IMR-90 (cell line): ENCODE results near the gene NANS. TPM values are rescaled to one million over a fixed set of nuclear protein-coding genes. Genes with fewer than 3 reads are reported as not detected.

ENCODE experiments used
- ATAC-seq: fragments of 200-7000 bp; cut with Tn5 transposase; 2 replicates; pipeline ENCODE4 v1.9.1; 2020; ENCODE audit warnings: low read depth, mild to moderate bottlenecking, moderate library complexity
- BruUV-seq: library from RNA; stranded (reverse); fragments of 400-500 nt; replicated peaks from 2 replicates; lab custom pipeline; 2021; lab: Mats Ljungman, UMichigan
- CTCF ChIA-PET: fragments of 300-600 bp; formaldehyde crosslinking; extraction: SDS; loops from one replicate; lab custom pipeline; 2021; ENCODE audit warnings: antibody characterized with exemption; lab: Yijun Ruan, JAX
- POLR2A ChIA-PET: fragments of 300-600 bp; sonication (Branson Sonifier 250); formaldehyde crosslinking; loops from one replicate; lab custom pipeline; 2022; ENCODE audit warnings: antibody characterized with exemption; ENCODE audit not compliant: unreplicated experiment; lab: Charles Lee
- DNase-seq: peaks from one replicate; pipeline ENCODE4 v3.0.0; 2013
- H2AFZ ChIP-seq: replicated peaks from 2 replicates; pipeline ENCODE3; 2013; ENCODE audit warnings: low read length, mild to moderate bottlenecking; ENCODE audit not compliant: poor library complexity
- H2AK5ac ChIP-seq: 2 replicates; pipeline ENCODE4 v1.6.1; 2013; ENCODE audit warnings: low read depth, low read length, inconsistent platforms
- H2AK9ac ChIP-seq: replicated peaks from 2 replicates; pipeline ENCODE3; 2013; ENCODE audit warnings: mild to moderate bottlenecking, low read depth, low read length, moderate library complexity; ENCODE audit not compliant: poor library complexity
- H2BK120ac ChIP-seq: 2 replicates; pipeline ENCODE4 v1.6.1; 2013; ENCODE audit warnings: low read depth, low read length, inconsistent platforms
- H2BK15ac ChIP-seq: 3 replicates; pipeline ENCODE4 v1.6.1; 2013; ENCODE audit warnings: low read depth, low read length, inconsistent platforms
- H2BK20ac ChIP-seq: 2 replicates; pipeline ENCODE4 v1.6.1; 2013; ENCODE audit warnings: low read depth, mild to moderate bottlenecking, inconsistent platforms, low read length, moderate library complexity
- H2BK5ac ChIP-seq: 2 replicates; pipeline ENCODE4 v1.6.1; 2013; ENCODE audit warnings: mild to moderate bottlenecking, low read depth, low read length, inconsistent platforms; ENCODE audit not compliant: poor library complexity, severe bottlenecking
- H3K14ac ChIP-seq: replicated peaks from 2 replicates; pipeline ENCODE4 v1.6.1; 2013; ENCODE audit warnings: low read depth, low read length, inconsistent platforms
- H3K18ac ChIP-seq: 2 replicates; pipeline ENCODE4 v1.6.1; 2013; ENCODE audit warnings: low read depth, low read length, control low read depth
- H3K23ac ChIP-seq: 2 replicates; pipeline ENCODE4 v1.6.1; 2013; ENCODE audit warnings: low read depth, low read length, inconsistent platforms
- H3K27ac ChIP-seq: 2 replicates; pipeline ENCODE4 v1.5.1; 2013; ENCODE audit warnings: mild to moderate bottlenecking, control low read depth, low read length; ENCODE audit not compliant: insufficient read depth
- H3K27me3 ChIP-seq: 2 replicates; pipeline ENCODE4 v1.6.1; 2013; ENCODE audit warnings: low read length; ENCODE audit not compliant: control insufficient read depth, insufficient read depth
- H3K36me3 ChIP-seq: 2 replicates; pipeline ENCODE4 v1.6.1; 2013; ENCODE audit warnings: low read length, mixed read lengths; ENCODE audit not compliant: control insufficient read depth, insufficient read depth
- H3K4ac ChIP-seq: 2 replicates; pipeline ENCODE4 v1.6.1; 2013; ENCODE audit warnings: low read depth, low read length, inconsistent platforms
- H3K4me1 ChIP-seq: 2 replicates; pipeline ENCODE4 v1.6.1; 2013; ENCODE audit warnings: low read length, mixed read lengths; ENCODE audit not compliant: control insufficient read depth, insufficient read depth
- H3K4me2 ChIP-seq: 2 replicates; pipeline ENCODE4 v1.6.1; 2013; ENCODE audit warnings: low read depth, mild to moderate bottlenecking, control low read depth, low read length, moderate library complexity
- H3K4me3 ChIP-seq: 2 replicates; pipeline ENCODE4 v1.5.1; 2013; ENCODE audit warnings: low read depth, mild to moderate bottlenecking, control low read depth, low read length, moderate library complexity; ENCODE audit not compliant: insufficient read depth
- H3K56ac ChIP-seq: 2 replicates; pipeline ENCODE4 v1.6.1; 2013; ENCODE audit warnings: low read length, inconsistent platforms; ENCODE audit not compliant: insufficient read depth; ENCODE audit errors: extremely low read depth
- H3K79me1 ChIP-seq, 2 experiments: 2 replicates each; pipeline ENCODE4 v1.6.1; 2013; ENCODE audit warnings: low read length in 2 of 2, inconsistent platforms in 1 of 2, low read depth in 1 of 2
- H3K9ac ChIP-seq: 2 replicates; pipeline ENCODE4 v1.6.1; 2013; ENCODE audit warnings: low read depth, low read length, control low read depth
- H3K9me1 ChIP-seq: 2 replicates; pipeline ENCODE4 v1.6.1; 2013; ENCODE audit warnings: low read length, inconsistent platforms; ENCODE audit not compliant: insufficient read depth
- H3K9me3 ChIP-seq: 2 replicates; pipeline ENCODE4 v1.6.1; 2013; ENCODE audit warnings: low read length; ENCODE audit not compliant: control insufficient read depth, insufficient read depth
- H4K20me1 ChIP-seq: 2 replicates; pipeline ENCODE4 v1.6.1; 2013; ENCODE audit warnings: low read length, inconsistent platforms; ENCODE audit not compliant: insufficient read depth
- H4K5ac ChIP-seq: 2 replicates; pipeline ENCODE4 v1.6.1; 2013; ENCODE audit warnings: mild to moderate bottlenecking, low read depth, low read length, control low read depth
- H4K8ac ChIP-seq, 2 experiments: 2 replicates each; pipeline ENCODE4 v1.6.1; 2013; ENCODE audit warnings: low read depth in 2 of 2, low read length in 2 of 2, control low read depth in 1 of 2, inconsistent platforms in 1 of 2
- H4K91ac ChIP-seq: 2 replicates; pipeline ENCODE4 v1.6.1; 2013; ENCODE audit warnings: low read depth, low read length, inconsistent platforms; ENCODE audit not compliant: insufficient read depth
- BHLHE40 ChIP-seq: fragments of 150-350 bp; IDR thresholded peaks from 2 replicates; pipeline ENCODE4 v1.6.1; 2016; ENCODE audit warnings: mild to moderate bottlenecking, low read depth, low read length
- CEBPB ChIP-seq: IDR thresholded peaks from 2 replicates; pipeline ENCODE4 v1.6.1; 2012; ENCODE audit warnings: low read depth, low read length, improper control_type of control experiment
- CHD1 ChIP-seq: IDR thresholded peaks from 2 replicates; pipeline ENCODE4 v1.6.1; 2012; ENCODE audit warnings: low read depth, low read length, improper control_type of control experiment
- ELK1 ChIP-seq: fragments of 150-350 bp; IDR thresholded peaks from 2 replicates; pipeline ENCODE4 v1.6.1; 2016; ENCODE audit warnings: low read depth, mild to moderate bottlenecking, low read length, moderate library complexity, borderline replicate concordance
- FOS ChIP-seq: fragments of 150-350 bp; IDR thresholded peaks from 2 replicates; pipeline ENCODE4 v1.6.1; 2016; ENCODE audit warnings: low read depth, low read length
- MAFK ChIP-seq: IDR thresholded peaks from 2 replicates; pipeline ENCODE4 v1.6.1; 2012; ENCODE audit warnings: low read depth, low read length, improper control_type of control experiment
- MAZ ChIP-seq: IDR thresholded peaks from 2 replicates; pipeline ENCODE4 v1.6.1; 2012; ENCODE audit warnings: low read depth, mild to moderate bottlenecking, low read length, improper control_type of control experiment, moderate library complexity, borderline replicate concordance
- NFE2L2 ChIP-seq: fragments of 150-350 bp; IDR thresholded peaks from 2 replicates; pipeline ENCODE4 v1.6.1; 2016; ENCODE audit warnings: low read depth, mild to moderate bottlenecking, low read length
- POLR2A ChIP-seq: IDR thresholded peaks from 2 replicates; pipeline ENCODE4 v1.6.1; 2012; ENCODE audit warnings: mild to moderate bottlenecking, low read depth, low read length
- RAD21 ChIP-seq: IDR thresholded peaks from 2 replicates; pipeline ENCODE4 v1.6.1; 2012; ENCODE audit warnings: low read length, improper control_type of control experiment
- RCOR1 ChIP-seq: IDR thresholded peaks from 2 replicates; pipeline ENCODE4 v1.6.1; 2012; ENCODE audit warnings: mild to moderate bottlenecking, low read length, improper control_type of control experiment; ENCODE audit not compliant: insufficient replicate concordance
- RFX5 ChIP-seq: IDR thresholded peaks from 2 replicates; pipeline ENCODE4 v1.8.0; 2012; ENCODE audit warnings: low read depth, mild to moderate bottlenecking, low read length, moderate library complexity
- WGBS, 2 experiments: methylation state at CpG; one replicate each; pipeline versions ENCODE4 v1.1.5 to v1.1.7; 2013; ENCODE audit warnings: missing lambda C conversion rate in 2 of 2; ENCODE audit not compliant: insufficient read length in 1 of 2; ENCODE audit errors: extremely low coverage in 2 of 2; 5-methylcytosine and 5-hydroxymethylcytosine counted together
- dilution Hi-C: fragments of 300-500 bp; cut with HindIII; formaldehyde crosslinking; loops from one replicate; pipeline ENCODE4 v1.14.3; 2018; ENCODE audit warnings: low sequenced_read_pairs; ENCODE audit not compliant: unreplicated experiment
- in situ Hi-C: fragments of 300-500 bp; cut with MboI; formaldehyde crosslinking; loops from 3 replicates; pipeline ENCODE4 v1.14.3; 2019; ENCODE audit warnings: low sequenced_read_pairs, inconsistent platforms, mixed read lengths
- intact Hi-C: fragments of 100-400 bp; cut with micrococcal nuclease; formaldehyde crosslinking; loops from 2 replicates; pipeline ENCODE4 v1.10.0; 2022
- polyA plus RNA-seq, 3 experiments: library from polyadenylated mRNA; depleted of rRNA; stranded (reverse); fragments of >200 nt; gene quantifications; 2 replicates each; pipeline ENCODE4 v1.2.3, GENCODE V29; 2012; ENCODE audit warnings: low replicate concordance in 1 of 3
- total RNA-seq: library from RNA; depleted of rRNA; stranded (reverse); fragments of >200 nt; gene quantifications from 2 replicates; pipeline ENCODE4 v1.2.3, GENCODE V29; 2012
- TF ChIP-seq, protein P1 (sequence below): conservative IDR thresholded peaks from 2 replicates; pipeline ENCODE4 v1.5.1; 2012; ENCODE audit warnings: mild to moderate bottlenecking, low read depth, low read length, improper control_type of control experiment
- TF ChIP-seq, protein P2 (sequence below): fragments of 150-350 bp; IDR thresholded peaks from 2 replicates; pipeline ENCODE4 v1.6.1; 2017; ENCODE audit warnings: mild to moderate bottlenecking, antibody characterized with exemption, low read length, low read depth

The NANS gene
- total and polyA plus RNA-seq, 2 of the 4 experiments (the other 2 are of a cell fraction), result 210 to 306 TPM

DNA sequence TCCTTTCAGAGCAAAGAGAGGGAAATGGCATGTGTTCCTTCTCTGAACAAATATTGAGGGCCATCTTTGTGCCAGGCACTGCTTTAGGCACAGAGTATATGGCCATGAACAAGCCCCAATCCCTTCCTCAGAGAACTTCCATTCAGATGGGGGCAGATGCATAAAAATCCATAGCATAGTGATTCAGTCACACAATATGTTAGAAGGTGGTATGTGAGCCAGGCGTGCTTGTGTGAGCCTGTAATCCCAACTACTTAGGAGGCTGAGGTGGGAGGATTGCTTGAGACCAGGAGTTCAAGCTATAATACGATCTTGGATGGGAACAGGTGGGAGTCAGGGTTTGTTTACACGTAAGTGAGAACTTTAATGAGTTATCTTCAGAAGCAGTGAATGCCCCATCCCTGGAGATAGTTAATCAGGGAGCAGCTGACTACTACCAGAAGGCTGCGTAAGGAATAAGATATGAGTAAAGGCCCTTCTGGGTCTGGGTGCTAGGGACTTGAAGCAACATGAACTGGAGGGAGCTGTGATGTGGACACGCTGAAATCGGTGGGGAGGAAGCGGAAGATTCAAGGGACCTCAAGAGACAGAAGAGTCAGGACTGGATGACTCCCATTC is 27.1 kb downstream of the NANS start:
- Histone ChIP-seq H3K27ac (no peak overlapping the region), H2AK9ac (no peak overlapping the region), H3K9me3 (no peaks in the 10 kb centered on the region), H3K4ac (no peak overlapping the region), H3K18ac (no peak overlapping the region), H3K4me2 (no peak overlapping the region), H2AK5ac (no peak overlapping the region), H3K9ac (no peak overlapping the region), H3K4me1 (peaks cover 18% of the 10 kb centered on the region), H3K56ac (no peak overlapping the region), H3K4me3 (no peak overlapping the region), H3K79me1 (peaks cover 12 to 19% of the 10 kb centered on the region in 2 experiments; a peak in 3 of 4 replicates), H3K27me3 (no peaks in the 10 kb centered on the region), H2BK20ac (no peak overlapping the region), H3K23ac (no peak overlapping the region), H3K14ac (no peak overlapping the region), H4K8ac (no peak overlapping the region), H2AFZ (no peak overlapping the region), H2BK5ac (no peak overlapping the region), H2BK120ac (no peak overlapping the region), H4K20me1 (0 out of 2 replicates have a peak, but pooled peaks cover 5% of the 10 kb centered on the region), H4K91ac (0 out of 2 replicates have a peak overlapping the region, but pooled peaks have one; percentile 33), H3K9me1 (peaks cover 11% of the 10 kb centered on the region), H3K36me3 (peaks cover 24% of the 10 kb centered on the region), H2BK15ac (no peak overlapping the region), H4K5ac (no peak overlapping the region)
- dilution Hi-C loops (no loop called here), intact Hi-C loops (no loop called here), in situ Hi-C loops (no loop called here)
- BruUV-seq, result no TSS peak
- ChIA-PET CTCF (interaction anchor here (0.6 kb wide), 1 partner anchor 692 kb away, joined by 3 read pairs; no protein-coding TSS in a partner anchor), POLR2A (no interaction called here)
- no peak for ATAC-seq
- no peak for TF ChIP-seq CHD1
- no peak for TF ChIP-seq POLR2A
- no peak for TF ChIP-seq RCOR1
- no peak for TF ChIP-seq RAD21
- no peak for TF ChIP-seq MAZ
- no peak for TF ChIP-seq BHLHE40
- TF ChIP-seq MAFK, result no peak
- TF ChIP-seq, protein P1, sequence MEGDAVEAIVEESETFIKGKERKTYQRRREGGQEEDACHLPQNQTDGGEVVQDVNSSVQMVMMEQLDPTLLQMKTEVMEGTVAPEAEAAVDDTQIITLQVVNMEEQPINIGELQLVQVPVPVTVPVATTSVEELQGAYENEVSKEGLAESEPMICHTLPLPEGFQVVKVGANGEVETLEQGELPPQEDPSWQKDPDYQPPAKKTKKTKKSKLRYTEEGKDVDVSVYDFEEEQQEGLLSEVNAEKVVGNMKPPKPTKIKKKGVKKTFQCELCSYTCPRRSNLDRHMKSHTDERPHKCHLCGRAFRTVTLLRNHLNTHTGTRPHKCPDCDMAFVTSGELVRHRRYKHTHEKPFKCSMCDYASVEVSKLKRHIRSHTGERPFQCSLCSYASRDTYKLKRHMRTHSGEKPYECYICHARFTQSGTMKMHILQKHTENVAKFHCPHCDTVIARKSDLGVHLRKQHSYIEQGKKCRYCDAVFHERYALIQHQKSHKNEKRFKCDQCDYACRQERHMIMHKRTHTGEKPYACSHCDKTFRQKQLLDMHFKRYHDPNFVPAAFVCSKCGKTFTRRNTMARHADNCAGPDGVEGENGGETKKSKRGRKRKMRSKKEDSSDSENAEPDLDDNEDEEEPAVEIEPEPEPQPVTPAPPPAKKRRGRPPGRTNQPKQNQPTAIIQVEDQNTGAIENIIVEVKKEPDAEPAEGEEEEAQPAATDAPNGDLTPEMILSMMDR, result no peak
- no peak for TF ChIP-seq FOS
- no peak for TF ChIP-seq CEBPB
- no peak for TF ChIP-seq NFE2L2
- TF ChIP-seq ELK1, result no peak
- no peak for TF ChIP-seq RFX5
- TF ChIP-seq, protein P2, sequence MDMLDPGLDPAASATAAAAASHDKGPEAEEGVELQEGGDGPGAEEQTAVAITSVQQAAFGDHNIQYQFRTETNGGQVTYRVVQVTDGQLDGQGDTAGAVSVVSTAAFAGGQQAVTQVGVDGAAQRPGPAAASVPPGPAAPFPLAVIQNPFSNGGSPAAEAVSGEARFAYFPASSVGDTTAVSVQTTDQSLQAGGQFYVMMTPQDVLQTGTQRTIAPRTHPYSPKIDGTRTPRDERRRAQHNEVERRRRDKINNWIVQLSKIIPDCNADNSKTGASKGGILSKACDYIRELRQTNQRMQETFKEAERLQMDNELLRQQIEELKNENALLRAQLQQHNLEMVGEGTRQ, result no peak
- WGBS, 2 experiments, result 51% methylated on average over 2 of the region's 7 CpGs; no CpG with 5 or more reads in 1 of the 2 experiments
- DNase-seq, result no peak
